DND-41 (cell line): Measurements from ENCODE around the gene ERC2.

Experiments used
- ATAC-seq: fragments of 200-7000 bp; cut with Tn5 transposase; 3 replicates; pipeline ENCODE4 v1.9.1; 2021; ENCODE audit warnings: low read depth; ENCODE audit not compliant: insufficient read depth
- DNase-seq: peaks from one replicate; pipeline ENCODE4 v3.0.0-alpha.2; 2020
- H2AFZ ChIP-seq: 2 replicates; pipeline ENCODE4 v1.6.0; 2012; ENCODE audit warnings: low read depth, low read length
- H3K27ac ChIP-seq: 2 replicates; pipeline ENCODE4 v1.5.1; 2012; ENCODE audit warnings: low read length, inconsistent platforms
- H3K27me3 ChIP-seq: fragments of 200-600 bp; sonication (generic); 2 replicates; pipeline ENCODE4 v1.6.0; 2012; ENCODE audit warnings: low read length, mild to moderate bottlenecking, inconsistent platforms; ENCODE audit not compliant: insufficient read depth, poor library complexity
- H3K36me3 ChIP-seq: 2 replicates; pipeline ENCODE4 v1.5.1; 2012; ENCODE audit warnings: low read length, inconsistent platforms; ENCODE audit not compliant: insufficient read depth
- H3K4me1 ChIP-seq: 2 replicates; pipeline ENCODE4 v1.5.1; 2012; ENCODE audit warnings: mild to moderate bottlenecking, low read length; ENCODE audit not compliant: insufficient read depth
- H3K4me2 ChIP-seq: 2 replicates; pipeline ENCODE4 v1.6.0; 2012; ENCODE audit warnings: mild to moderate bottlenecking, moderate library complexity, low read length, inconsistent platforms; ENCODE audit not compliant: insufficient read depth
- H3K4me3 ChIP-seq, 2 experiments: fragments of 200-600 bp in 1 of 2; shearing (Covaris generic) in 1 of 2; 2 replicates each; pipeline ENCODE4 v1.5.1; 2012 to 2016; ENCODE audit warnings: inconsistent platforms in 2 of 2, low read length in 2 of 2, mild to moderate bottlenecking in 2 of 2, low read depth in 1 of 2, moderate library complexity in 1 of 2
- H3K79me2 ChIP-seq: 2 replicates; pipeline ENCODE4 v1.6.0; 2012; ENCODE audit warnings: low read length, inconsistent platforms; ENCODE audit not compliant: insufficient read depth
- H3K9ac ChIP-seq: 2 replicates; pipeline ENCODE4 v1.6.0; 2012; ENCODE audit warnings: low read depth, mild to moderate bottlenecking, inconsistent platforms, low read length, moderate library complexity
- H3K9me3 ChIP-seq: 2 replicates; pipeline ENCODE4 v1.5.1; 2012; ENCODE audit warnings: low read length, moderate library complexity, mild to moderate bottlenecking, inconsistent platforms; ENCODE audit not compliant: insufficient read depth, severe bottlenecking
- H4K20me1 ChIP-seq: 2 replicates; pipeline ENCODE4 v1.6.0; 2012; ENCODE audit warnings: low read length; ENCODE audit not compliant: insufficient read depth
- CTCF ChIP-seq: IDR thresholded peaks from 2 replicates; pipeline ENCODE4 v1.5.1; 2012; ENCODE audit warnings: borderline replicate concordance, low read length, moderate library complexity, mild to moderate bottlenecking; ENCODE audit not compliant: poor library complexity, severe bottlenecking; ENCODE audit errors: extremely low read depth
- EZH2 ChIP-seq: IDR thresholded peaks from 3 replicates; pipeline ENCODE4 v1.6.1; 2012; ENCODE audit warnings: borderline replicate concordance, low read depth, mild to moderate bottlenecking, moderate library complexity, low read length, inconsistent platforms; ENCODE audit not compliant: severe bottlenecking

Gene ERC2

DNA sequence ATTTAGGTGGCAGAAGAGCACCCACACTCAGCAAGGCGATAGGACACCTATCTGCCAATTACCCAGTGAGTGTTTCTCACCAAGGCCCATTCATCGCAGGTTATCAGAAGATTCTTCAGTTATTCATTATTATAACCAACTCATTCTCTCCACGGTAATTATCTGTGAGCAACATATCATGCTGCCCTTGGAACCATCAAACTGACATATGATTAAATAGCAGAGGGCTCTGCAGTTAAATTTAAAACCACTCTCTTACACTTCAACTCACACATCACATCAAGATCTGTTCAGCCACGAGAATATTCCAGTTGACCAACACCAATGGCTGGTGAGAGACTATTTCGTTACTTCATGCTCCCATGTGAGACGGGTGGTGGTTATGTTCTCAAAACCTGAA is 489.3 kb downstream of the ERC2 start:
- Histone ChIP-seq H3K27ac (no peak overlapping the region), H3K9me3 (no peaks in the 10 kb centered on the region), H3K27me3 (peaks cover 4% of the 10 kb centered on the region), H3K36me3 (no peaks in the 10 kb centered on the region), H3K79me2 (no peaks in the 10 kb centered on the region), H3K4me2 (no peak overlapping the region), H3K4me1 (no peaks in the 10 kb centered on the region), H3K9ac (no peak overlapping the region), H2AFZ (no peak overlapping the region), H3K4me3 (no peak overlapping the region), H4K20me1 (no peaks in the 10 kb centered on the region)
- ATAC-seq (no peak), DNase-seq (no peak)
- TF ChIP-seq EZH2 (no peak), CTCF (no peak)

DNA sequence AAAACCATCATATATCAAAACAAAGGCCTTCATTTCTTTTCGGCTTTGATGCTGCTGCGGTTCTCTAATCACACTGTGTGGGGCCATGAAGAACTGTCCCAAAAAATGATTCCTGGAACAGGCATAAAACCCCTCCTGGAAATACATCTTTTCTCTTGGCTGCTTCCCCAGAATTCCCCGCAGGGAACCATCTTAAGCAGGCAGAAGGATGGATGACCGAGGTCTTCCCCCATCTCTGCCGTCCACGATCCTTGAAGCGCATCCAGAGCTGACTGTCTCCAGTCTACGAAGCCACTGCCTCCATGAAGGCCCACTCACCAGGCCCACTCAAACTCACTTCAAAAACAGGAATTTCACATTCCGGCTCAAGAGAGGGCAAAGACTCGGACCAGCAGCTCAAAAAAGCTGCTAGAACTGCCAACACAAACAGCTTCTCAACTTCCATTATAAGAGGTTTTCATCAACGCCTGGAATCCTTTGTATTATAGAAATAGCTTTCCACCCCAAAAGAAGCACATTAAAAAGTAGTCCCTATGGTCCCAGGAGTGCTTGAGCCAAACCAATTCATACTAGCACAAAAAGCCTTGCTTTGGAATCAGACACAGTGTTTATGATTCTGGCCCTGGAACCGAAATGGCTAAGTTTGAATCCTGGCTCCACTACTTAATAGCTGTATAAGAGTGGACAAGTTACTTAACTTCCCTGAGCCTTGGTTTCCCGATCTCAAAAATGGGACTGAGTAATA is 493.7 kb downstream of the ERC2 start:
- no peak for ATAC-seq
- H3K27ac ChIP-seq, result no peak overlapping the region
- H3K9ac ChIP-seq, result no peak overlapping the region
- no peaks in the 10 kb centered on the region for H3K36me3 ChIP-seq
- no peak overlapping the region for H3K4me3 ChIP-seq
- no peaks in the 10 kb centered on the region for H3K79me2 ChIP-seq
- H3K4me1 ChIP-seq, result no peaks in the 10 kb centered on the region
- H4K20me1 ChIP-seq, result no peaks in the 10 kb centered on the region
- no peaks in the 10 kb centered on the region for H3K9me3 ChIP-seq
- TF ChIP-seq EZH2 (no peak), CTCF (no peak)
- no peaks in the 10 kb centered on the region for H3K27me3 ChIP-seq
- no peak overlapping the region for H3K4me2 ChIP-seq
- DNase-seq, result no peak
- no peak overlapping the region for H2AFZ ChIP-seq

DNA sequence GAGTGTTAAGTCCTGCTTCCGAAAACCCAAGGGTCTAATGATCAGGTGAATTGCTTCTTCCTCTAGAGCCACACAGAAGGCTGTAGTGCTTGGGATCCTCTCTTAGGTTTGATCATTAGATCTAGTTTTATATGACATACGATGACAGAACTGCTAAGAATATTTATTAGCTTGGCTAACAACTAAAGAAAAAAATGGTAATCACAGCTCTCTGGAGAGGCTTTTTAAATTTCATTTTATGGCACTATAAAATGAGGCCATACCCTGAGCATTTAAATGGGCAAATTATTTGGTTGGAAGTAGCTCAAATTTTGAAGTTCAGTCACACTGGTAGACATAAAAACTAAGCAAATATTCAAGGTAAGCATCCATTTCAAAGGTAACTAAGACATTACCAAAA is 498.6 kb downstream of the ERC2 start:
- H3K9me3 ChIP-seq, result no peaks in the 10 kb centered on the region
- H3K4me2 ChIP-seq, result no peak overlapping the region
- no peak overlapping the region for H3K9ac ChIP-seq
- no peak for DNase-seq
- H3K4me1 ChIP-seq, result no peaks in the 10 kb centered on the region
- no peak for ATAC-seq
- H3K4me3 ChIP-seq, result no peak overlapping the region
- H3K79me2 ChIP-seq, result no peaks in the 10 kb centered on the region
- H4K20me1 ChIP-seq, result no peaks in the 10 kb centered on the region
- no peak overlapping the region for H3K27ac ChIP-seq
- no peak for TF ChIP-seq CTCF
- no peak for TF ChIP-seq EZH2
- no peaks in the 10 kb centered on the region for H3K36me3 ChIP-seq
- H2AFZ ChIP-seq, result no peak overlapping the region
- no peaks in the 10 kb centered on the region for H3K27me3 ChIP-seq
